ENCODE measurements around the gene TAPT1. TPM values are rescaled to one million over a fixed set of nuclear protein-coding genes. Genes with fewer than 3 reads are reported as not detected.

TAPT1 gene
- total and polyA plus RNA-seq, 2 experiments from 2014 or later: 3.6 to 9.9 TPM

DNA sequence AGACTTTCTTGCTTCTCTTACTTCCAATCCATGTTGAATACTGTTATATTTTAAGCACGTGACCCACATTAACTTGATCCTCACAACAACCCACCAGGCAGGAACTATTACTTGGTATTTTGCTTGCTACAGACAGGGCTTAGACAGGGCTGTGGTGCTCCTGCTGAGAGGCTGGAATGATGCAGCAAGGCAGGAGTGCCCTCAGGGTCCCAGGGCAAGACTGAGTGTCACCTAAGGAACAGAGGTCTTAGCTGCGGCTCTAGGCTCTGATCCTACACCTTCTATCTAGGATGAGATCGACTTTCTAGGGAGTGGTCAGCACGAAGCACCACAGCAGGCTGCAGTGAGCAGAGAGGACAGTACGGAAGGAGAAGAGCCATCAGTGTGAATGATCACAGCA, 20.0 kb downstream of the TAPT1 start (continued):
- TF ChIP-seq REST (IDR thresholded peaks at IDR 0.05; ENCODE audit: unreplicated experiment) (no peak), ZNF114 (CRISPR knock-in tag; IDR thresholded peaks at IDR 0.05) (no peak), NANOG (IDR thresholded peaks at IDR 0.05; ENCODE audit: borderline replicate concordance) (no peak), EZH2 (IDR thresholded peaks at IDR 0.05; ENCODE audit: low read depth, unreplicated experiment) (no peak)
- TF ChIP-seq, protein P1, sequence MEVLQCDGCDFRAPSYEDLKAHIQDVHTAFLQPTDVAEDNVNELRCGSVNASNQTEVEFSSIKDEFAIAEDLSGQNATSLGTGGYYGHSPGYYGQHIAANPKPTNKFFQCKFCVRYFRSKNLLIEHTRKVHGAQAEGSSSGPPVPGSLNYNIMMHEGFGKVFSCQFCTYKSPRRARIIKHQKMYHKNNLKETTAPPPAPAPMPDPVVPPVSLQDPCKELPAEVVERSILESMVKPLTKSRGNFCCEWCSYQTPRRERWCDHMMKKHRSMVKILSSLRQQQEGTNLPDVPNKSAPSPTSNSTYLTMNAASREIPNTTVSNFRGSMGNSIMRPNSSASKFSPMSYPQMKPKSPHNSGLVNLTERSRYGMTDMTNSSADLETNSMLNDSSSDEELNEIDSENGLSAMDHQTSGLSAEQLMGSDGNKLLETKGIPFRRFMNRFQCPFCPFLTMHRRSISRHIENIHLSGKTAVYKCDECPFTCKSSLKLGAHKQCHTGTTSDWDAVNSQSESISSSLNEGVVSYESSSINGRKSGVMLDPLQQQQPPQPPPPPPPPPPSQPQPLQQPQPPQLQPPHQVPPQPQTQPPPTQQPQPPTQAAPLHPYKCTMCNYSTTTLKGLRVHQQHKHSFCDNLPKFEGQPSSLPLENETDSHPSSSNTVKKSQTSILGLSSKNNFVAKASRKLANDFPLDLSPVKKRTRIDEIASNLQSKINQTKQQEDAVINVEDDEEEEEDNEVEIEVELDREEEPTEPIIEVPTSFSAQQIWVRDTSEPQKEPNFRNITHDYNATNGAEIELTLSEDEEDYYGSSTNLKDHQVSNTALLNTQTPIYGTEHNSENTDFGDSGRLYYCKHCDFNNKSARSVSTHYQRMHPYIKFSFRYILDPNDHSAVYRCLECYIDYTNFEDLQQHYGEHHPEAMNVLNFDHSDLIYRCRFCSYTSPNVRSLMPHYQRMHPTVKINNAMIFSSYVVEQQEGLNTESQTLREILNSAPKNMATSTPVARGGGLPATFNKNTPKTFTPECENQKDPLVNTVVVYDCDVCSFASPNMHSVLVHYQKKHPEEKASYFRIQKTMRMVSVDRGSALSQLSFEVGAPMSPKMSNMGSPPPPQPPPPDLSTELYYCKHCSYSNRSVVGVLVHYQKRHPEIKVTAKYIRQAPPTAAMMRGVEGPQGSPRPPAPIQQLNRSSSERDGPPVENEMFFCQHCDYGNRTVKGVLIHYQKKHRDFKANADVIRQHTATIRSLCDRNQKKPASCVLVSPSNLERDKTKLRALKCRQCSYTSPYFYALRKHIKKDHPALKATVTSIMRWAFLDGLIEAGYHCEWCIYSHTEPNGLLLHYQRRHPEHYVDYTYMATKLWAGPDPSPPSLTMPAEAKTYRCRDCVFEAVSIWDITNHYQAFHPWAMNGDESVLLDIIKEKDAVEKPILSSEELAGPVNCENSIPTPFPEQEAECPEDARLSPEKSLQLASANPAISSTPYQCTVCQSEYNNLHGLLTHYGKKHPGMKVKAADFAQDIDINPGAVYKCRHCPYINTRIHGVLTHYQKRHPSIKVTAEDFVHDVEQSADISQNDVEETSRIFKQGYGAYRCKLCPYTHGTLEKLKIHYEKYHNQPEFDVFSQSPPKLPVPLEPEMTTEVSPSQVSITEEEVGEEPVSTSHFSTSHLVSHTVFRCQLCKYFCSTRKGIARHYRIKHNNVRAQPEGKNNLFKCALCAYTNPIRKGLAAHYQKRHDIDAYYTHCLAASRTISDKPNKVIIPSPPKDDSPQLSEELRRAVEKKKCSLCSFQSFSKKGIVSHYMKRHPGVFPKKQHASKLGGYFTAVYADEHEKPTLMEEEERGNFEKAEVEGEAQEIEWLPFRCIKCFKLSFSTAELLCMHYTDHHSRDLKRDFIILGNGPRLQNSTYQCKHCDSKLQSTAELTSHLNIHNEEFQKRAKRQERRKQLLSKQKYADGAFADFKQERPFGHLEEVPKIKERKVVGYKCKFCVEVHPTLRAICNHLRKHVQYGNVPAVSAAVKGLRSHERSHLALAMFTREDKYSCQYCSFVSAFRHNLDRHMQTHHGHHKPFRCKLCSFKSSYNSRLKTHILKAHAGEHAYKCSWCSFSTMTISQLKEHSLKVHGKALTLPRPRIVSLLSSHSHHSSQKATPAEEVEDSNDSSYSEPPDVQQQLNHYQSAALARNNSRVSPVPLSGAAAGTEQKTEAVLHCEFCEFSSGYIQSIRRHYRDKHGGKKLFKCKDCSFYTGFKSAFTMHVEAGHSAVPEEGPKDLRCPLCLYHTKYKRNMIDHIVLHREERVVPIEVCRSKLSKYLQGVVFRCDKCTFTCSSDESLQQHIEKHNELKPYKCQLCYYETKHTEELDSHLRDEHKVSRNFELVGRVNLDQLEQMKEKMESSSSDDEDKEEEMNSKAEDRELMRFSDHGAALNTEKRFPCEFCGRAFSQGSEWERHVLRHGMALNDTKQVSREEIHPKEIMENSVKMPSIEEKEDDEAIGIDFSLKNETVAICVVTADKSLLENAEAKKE (CRISPR knock-in tag; IDR thresholded peaks at IDR 0.05): no peak

Measured in GM23338 (cell line).